T-cell (primary cell): ENCODE measurements around the gene SLC24A3. TPM values are rescaled to one million over a fixed set of nuclear protein-coding genes. Genes with fewer than 3 reads are reported as not detected.
"Not testable (repeated sequence)": the region's sequence is repeated elsewhere in the genome, so short reads cannot be mapped to it uniquely, and the experiment has no call there.

ENCODE experiments used
- ATAC-seq, 4 experiments: fragments of 200-7000 bp in 3 of 4; fragments of 150-1000 bp in 1 of 4; cut with Tn5 transposase; replicated peaks in 1 of 4; 1 replicate in 3 of 4; 2 replicates in 1 of 4; pipeline ENCODE4 v1.10.0; 2021; ENCODE audit warnings: moderate library complexity in 3 of 4, mild to moderate bottlenecking in 2 of 4, moderate number of reproducible peaks in 1 of 4
- CTCF ChIA-PET, 2 donors: fragments of 300-600 bp; sonication (Branson Sonifier 250); formaldehyde crosslinking; loops; one replicate each; lab custom pipeline; 2022; ENCODE audit warnings: antibody characterized with exemption in 2 of 2; lab: Charles Lee
- POLR2A ChIA-PET, 2 donors: fragments of 300-600 bp; sonication (Branson Sonifier 250); formaldehyde crosslinking; loops; one replicate each; lab custom pipeline; 2022; ENCODE audit warnings: antibody characterized with exemption in 2 of 2; lab: Charles Lee
- DNase-seq, 35 experiments: peaks; one replicate each; pipeline versions ENCODE4 v3.0.0 to v3.0.0-alpha.2; 2013 to 2023
- H3K27ac ChIP-seq: one replicate; pipeline ENCODE4 v1.5.1; 2013; ENCODE audit warnings: low read length
- H3K27me3 ChIP-seq, 2 experiments: replicated peaks in 1 of 2; 1 replicate in 1 of 2; 2 replicates in 1 of 2; pipeline versions ENCODE4 v1.6.1 to v1.7.0; 2013; ENCODE audit warnings: low read length in 1 of 2, mixed read lengths in 1 of 2; ENCODE audit not compliant: control insufficient read depth in 2 of 2, insufficient read depth in 2 of 2; ENCODE audit errors: extremely low read depth in 1 of 2
- H3K36me3 ChIP-seq, 2 donors: 1 replicate in 1 of 2; 2 replicates in 1 of 2; pipeline versions ENCODE4 v1.6.1 to v1.7.0; 2013; ENCODE audit warnings: low read length in 1 of 2; ENCODE audit not compliant: control insufficient read depth in 2 of 2, insufficient read depth in 1 of 2; ENCODE audit errors: extremely low read depth in 1 of 2
- H3K4me1 ChIP-seq, 2 experiments: 1 replicate in 1 of 2; 2 replicates in 1 of 2; pipeline versions ENCODE4 v1.6.1 to v1.7.0; 2013; ENCODE audit warnings: low read length in 2 of 2, mixed read lengths in 1 of 2; ENCODE audit not compliant: insufficient read depth in 2 of 2, control insufficient read depth in 1 of 2; ENCODE audit errors: extremely low read depth in 1 of 2
- H3K4me3 ChIP-seq, 2 donors: 1 replicate in 1 of 2; 2 replicates in 1 of 2; pipeline versions ENCODE4 v1.5.1 to v1.7.0; 2013; ENCODE audit warnings: mild to moderate bottlenecking in 2 of 2, low read length in 1 of 2, moderate library complexity in 1 of 2; ENCODE audit not compliant: control insufficient read depth in 1 of 2; ENCODE audit errors: extremely low read depth in 1 of 2
- H3K9me3 ChIP-seq: 2 replicates; pipeline ENCODE4 v1.7.0; 2013
- H3K27ac Mint-ChIP-seq, 2 donors: one replicate each; pipeline ENCODE4 v1.8.0; 2020 to 2021; ENCODE audit warnings: mild to moderate bottlenecking in 2 of 2, mixed read lengths in 2 of 2
- H3K27me3 Mint-ChIP-seq, 2 donors: one replicate each; pipeline ENCODE4 v1.8.0; 2021 to 2022; ENCODE audit warnings: mixed read lengths in 2 of 2
- H3K36me3 Mint-ChIP-seq: one replicate; pipeline ENCODE4 v1.8.0; 2021; ENCODE audit warnings: mixed read lengths
- H3K4me1 Mint-ChIP-seq, 3 donors: one replicate each; pipeline ENCODE4 v1.8.0; 2020 to 2022; ENCODE audit warnings: mixed read lengths in 3 of 3, mild to moderate bottlenecking in 1 of 3
- H3K4me3 Mint-ChIP-seq, 3 donors: one replicate each; pipeline ENCODE4 v1.8.0; 2020 to 2022; ENCODE audit warnings: mild to moderate bottlenecking in 3 of 3, mixed read lengths in 3 of 3, moderate library complexity in 3 of 3
- H3K9me3 Mint-ChIP-seq, 3 donors: one replicate each; pipeline ENCODE4 v1.8.0; 2020 to 2022; ENCODE audit warnings: mixed read lengths in 3 of 3
- WGBS: methylation state at CpG from one replicate; pipeline ENCODE4 v1.1.5; 2013; ENCODE audit warnings: missing lambda C conversion rate; ENCODE audit not compliant: insufficient coverage; 5-methylcytosine and 5-hydroxymethylcytosine counted together
- total RNA-seq, 35 experiments: library from RNA in 6 of 35; stranded (reverse) in 6 of 35; fragments of 120-200 nt in 1 of 35; gene quantifications; one replicate each; pipeline versions ENCODE4 v1.2.1 to v1.2.4 and lab custom pipeline; 2013 to 2026

SLC24A3 gene
- total RNA-seq, 5 donors from 2014 or later (not counting 1 experiment from before 2014, with no cell fraction given): 0.06 to 0.25 (median 0.12) TPM

- peaks cover 0 to 3% of the 10 kb centered on the region in 2 experiments for H3K27me3 ChIP-seq
- no peaks in the 10 kb centered on the region for H3K9me3 ChIP-seq
- H3K4me1 Mint-ChIP-seq: no peaks in the 10 kb centered on the region
- ChIA-PET POLR2A (interaction anchor here in 1 of 2 donors (0.7 kb wide), 1 partner anchor 12 kb away, joined by 3 read pairs; no protein-coding TSS in a partner anchor), CTCF (interaction anchor here in 1 of 2 donors (0.9 kb wide), 1 partner anchor 12 kb away, joined by 3 read pairs; no protein-coding TSS in a partner anchor)
- no peak overlapping the region for H3K4me3 Mint-ChIP-seq
- H3K36me3 ChIP-seq: no peaks in the 10 kb centered on the region
- no peak overlapping the region for H3K27ac ChIP-seq
- H3K4me3 ChIP-seq: no peak overlapping the region
- peaks cover 2 to 4% of the 10 kb centered on the region in 2 donors for H3K27me3 Mint-ChIP-seq
- H3K27ac Mint-ChIP-seq: no peak overlapping the region
- ATAC-seq (no peak), DNase-seq (no peak)
- no peaks in the 10 kb centered on the region for H3K4me1 ChIP-seq
- H3K36me3 Mint-ChIP-seq: no peaks in the 10 kb centered on the region
- H3K9me3 Mint-ChIP-seq: peaks cover 5 to 10% (median 6%) of the 10 kb centered on the region in 3 donors
- 0% methylated on average over 1 of the region's 3 CpGs for WGBS
These were observed 421.5 kb downstream of the SLC24A3 start for GRCh38 chr20:19633985-19634384.

GRCh38 chr20:19639471-19640045 is 427.1 kb downstream of the SLC24A3 start:
- CTCF ChIA-PET, H3K36me3 Mint-ChIP-seq, H3K9me3 Mint-ChIP-seq, DNase-seq, H3K27ac ChIP-seq, H3K36me3 ChIP-seq, POLR2A ChIA-PET, H3K27me3 ChIP-seq, H3K27ac Mint-ChIP-seq, H3K4me1 Mint-ChIP-seq, H3K27me3 Mint-ChIP-seq, H3K9me3 ChIP-seq, H3K4me3 ChIP-seq, ATAC-seq, H3K4me3 Mint-ChIP-seq, H3K4me1 ChIP-seq: not testable (repeated sequence)
- 96% methylated on average over 23 of the region's 32 CpGs for WGBS

DNA sequence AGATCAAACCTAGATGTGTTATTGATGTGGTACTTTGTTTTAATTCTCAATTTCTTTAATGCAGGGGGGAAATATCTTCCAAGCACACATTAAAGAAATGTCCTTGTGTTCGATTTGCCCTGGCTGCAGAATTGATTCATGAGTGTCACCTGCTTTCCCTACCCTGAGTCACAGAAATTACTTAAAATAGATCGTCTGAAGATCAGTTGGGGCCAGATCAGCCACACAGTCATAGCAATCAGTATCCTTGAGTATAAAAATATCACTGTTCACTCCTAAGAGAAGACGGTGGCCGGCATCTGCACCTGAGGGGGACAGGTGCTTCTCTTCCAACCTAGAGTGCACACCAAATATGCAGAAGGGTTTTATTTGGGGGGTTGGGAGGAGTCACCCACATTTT is 430.4 kb downstream of the SLC24A3 start:
- Mint-ChIP-seq H3K4me3 (no peak overlapping the region), H3K27ac (no peak overlapping the region), H3K4me1 (no peaks in the 10 kb centered on the region), H3K9me3 (no peaks in the 10 kb centered on the region), H3K27me3 (no peaks in the 10 kb centered on the region), H3K36me3 (no peaks in the 10 kb centered on the region)
- H3K27ac ChIP-seq: no peak overlapping the region
- DNase-seq: no peak
- no peak overlapping the region for H3K4me3 ChIP-seq
- no peaks in the 10 kb centered on the region for H3K36me3 ChIP-seq
- ATAC-seq: no peak
- POLR2A ChIA-PET: no interaction called here
- WGBS: no CpG with 5 or more reads among the region's 4 CpGs
- CTCF ChIA-PET: no interaction called here
- no peaks in the 10 kb centered on the region for H3K4me1 ChIP-seq
- no peaks in the 10 kb centered on the region for H3K27me3 ChIP-seq
- H3K9me3 ChIP-seq: no peaks in the 10 kb centered on the region

DNA sequence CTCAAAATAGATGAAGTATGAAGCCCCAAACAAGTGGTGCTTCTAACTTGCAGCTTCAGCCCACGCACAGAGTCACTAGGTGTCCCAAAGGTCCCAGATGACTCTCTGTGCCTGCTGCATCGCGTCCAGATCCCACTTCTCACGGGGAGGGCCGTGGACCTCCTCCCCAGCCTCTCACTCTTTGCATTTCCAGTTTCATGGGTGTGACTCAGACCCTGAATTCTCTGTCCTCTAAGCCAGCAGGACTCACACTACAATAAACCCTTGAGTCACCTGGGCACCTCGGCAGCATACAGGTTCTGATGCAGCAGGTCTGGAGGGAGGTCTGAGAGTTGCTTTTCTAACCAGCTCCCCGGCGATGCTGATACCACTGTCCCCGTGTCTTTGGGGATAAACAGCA is 431.6 kb downstream of the SLC24A3 start:
- no peaks in the 10 kb centered on the region for H3K27me3 Mint-ChIP-seq

DNA sequence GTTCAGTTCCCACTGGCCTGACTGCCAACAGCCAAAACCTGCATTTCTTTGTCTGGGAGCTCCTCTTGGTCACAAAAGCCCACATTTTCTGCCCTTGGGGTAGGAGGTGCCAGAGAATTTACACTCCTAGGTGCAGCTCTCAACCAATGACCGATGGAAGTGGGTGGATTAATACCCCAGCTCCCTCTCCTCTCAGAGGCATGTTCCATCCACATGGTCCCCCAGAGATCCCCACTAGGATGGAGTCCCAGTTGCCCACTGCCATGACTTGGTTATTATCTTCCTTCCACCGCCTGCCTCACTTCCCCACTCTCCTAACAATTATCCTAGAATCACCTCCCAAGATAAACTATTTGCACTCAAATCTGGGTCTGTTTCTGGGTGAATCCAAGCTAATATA is 434.5 kb downstream of the SLC24A3 start:
- Histone ChIP-seq H3K27me3 (no peaks in the 10 kb centered on the region), H3K27ac (no peak overlapping the region), H3K4me1 (no peaks in the 10 kb centered on the region), H3K36me3 (no peaks in the 10 kb centered on the region), H3K4me3 (no peak overlapping the region), H3K9me3 (no peaks in the 10 kb centered on the region)
- POLR2A ChIA-PET: no interaction called here
- CTCF ChIA-PET: no interaction called here
- Mint-ChIP-seq H3K27me3 (no peaks in the 10 kb centered on the region), H3K4me1 (no peaks in the 10 kb centered on the region), H3K36me3 (no peaks in the 10 kb centered on the region), H3K27ac (no peak overlapping the region), H3K4me3 (no peak overlapping the region), H3K9me3 (peaks cover 0 to 2% (median 0%) of the 10 kb centered on the region in 3 donors)
- DNase-seq (no peak), ATAC-seq (no peak)
- 80% methylated on average over 1 of the region's 2 CpGs for WGBS

More for the DNA sequence above, 431.6 kb downstream of the SLC24A3 start:
- ATAC-seq (no peak), DNase-seq (no peak)
- no peak overlapping the region for H3K27ac Mint-ChIP-seq
- Histone ChIP-seq H3K27me3 (no peaks in the 10 kb centered on the region), H3K4me3 (no peak overlapping the region), H3K9me3 (no peaks in the 10 kb centered on the region), H3K4me1 (no peaks in the 10 kb centered on the region), H3K36me3 (no peaks in the 10 kb centered on the region), H3K27ac (no peak overlapping the region)
- ChIA-PET POLR2A (no interaction called here), CTCF (no interaction called here)
- H3K9me3 Mint-ChIP-seq: no peaks in the 10 kb centered on the region
- H3K36me3 Mint-ChIP-seq: no peaks in the 10 kb centered on the region
- H3K4me3 Mint-ChIP-seq: no peak overlapping the region
- 69% methylated on average over 7 of the region's 9 CpGs for WGBS
- no peaks in the 10 kb centered on the region for H3K4me1 Mint-ChIP-seq

GRCh38 chr20:19648024-19648423 is 435.6 kb downstream of the SLC24A3 start:
- ATAC-seq (no peak), DNase-seq (no peak)
- CTCF ChIA-PET: no interaction called here
- WGBS: no CpG with 5 or more reads among the region's 2 CpGs
- H3K36me3 Mint-ChIP-seq: no peaks in the 10 kb centered on the region
- no peaks in the 10 kb centered on the region for H3K27me3 Mint-ChIP-seq
- Histone ChIP-seq H3K9me3 (no peaks in the 10 kb centered on the region), H3K4me3 (no peak overlapping the region), H3K4me1 (no peaks in the 10 kb centered on the region), H3K27ac (no peak overlapping the region), H3K27me3 (peaks cover 0 to 1% of the 10 kb centered on the region in 2 experiments), H3K36me3 (no peaks in the 10 kb centered on the region)
- peaks cover 0 to 2% (median 0%) of the 10 kb centered on the region in 3 donors for H3K9me3 Mint-ChIP-seq
- no peak overlapping the region for H3K27ac Mint-ChIP-seq
- POLR2A ChIA-PET: no interaction called here
- H3K4me3 Mint-ChIP-seq: no peak overlapping the region
- no peaks in the 10 kb centered on the region for H3K4me1 Mint-ChIP-seq
